K562 treated with DMSO at 1 percent for 12 hours (cell line): ENCODE measurements around the gene CD163L1. TPM values are rescaled to one million over a fixed set of nuclear protein-coding genes. Genes with fewer than 3 reads are reported as not detected.

Experiments used
- total RNA-seq: library from RNA; unstranded; fragments of 300-600 nt; gene quantifications from 2 replicates; pipeline ENCODE4 v1.2.3, GENCODE V29; 2022; ENCODE audit not compliant: insufficient read depth

The CD163L1 gene
- total RNA-seq, result not detected in 2 replicates

DNA sequence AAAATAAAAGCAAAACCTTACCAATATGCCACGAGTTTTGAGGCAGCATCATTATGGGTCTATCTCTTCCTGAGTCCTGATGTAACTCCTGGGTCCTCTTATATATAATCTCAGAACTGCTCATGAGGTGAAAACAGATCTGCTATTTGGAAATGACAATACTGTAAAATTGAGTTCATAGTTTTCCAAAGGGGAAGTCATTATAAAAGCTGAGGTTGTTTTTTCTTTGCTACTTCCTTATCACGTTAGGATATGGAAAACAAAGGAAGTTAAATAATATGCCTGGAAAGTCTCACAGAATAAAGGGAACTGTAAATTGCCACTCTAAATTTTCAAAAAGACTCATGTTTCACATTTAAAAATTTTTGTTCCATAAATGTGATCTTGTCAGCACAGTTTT is at the start of gene CD163L1:
Gene CD163L1 (minus strand): TSS at position 78 of the 400 bp plus-strand sequence. CDS start 26 bp downstream, at position 52.

Other genes with a start within 250 kb of the CD163L1 start
- 0.30 TPM in 1 of 2 replicates, not detected in the other for gene ACSM4, start 140.1 kb downstream of the CD163L1 start, total RNA-seq
- not detected in 2 replicates for gene CD163, start 59.6 kb upstream of the CD163L1 start, total RNA-seq
- gene APOBEC1, start 221.8 kb upstream of the CD163L1 start, total RNA-seq, result not detected in 2 replicates